ENCODE results near the gene ISG15.
"Not testable (repeated sequence)": the region's sequence is repeated elsewhere in the genome, so short reads cannot be mapped to it uniquely, and the experiment has no call there.

ISG15 gene

DNA sequence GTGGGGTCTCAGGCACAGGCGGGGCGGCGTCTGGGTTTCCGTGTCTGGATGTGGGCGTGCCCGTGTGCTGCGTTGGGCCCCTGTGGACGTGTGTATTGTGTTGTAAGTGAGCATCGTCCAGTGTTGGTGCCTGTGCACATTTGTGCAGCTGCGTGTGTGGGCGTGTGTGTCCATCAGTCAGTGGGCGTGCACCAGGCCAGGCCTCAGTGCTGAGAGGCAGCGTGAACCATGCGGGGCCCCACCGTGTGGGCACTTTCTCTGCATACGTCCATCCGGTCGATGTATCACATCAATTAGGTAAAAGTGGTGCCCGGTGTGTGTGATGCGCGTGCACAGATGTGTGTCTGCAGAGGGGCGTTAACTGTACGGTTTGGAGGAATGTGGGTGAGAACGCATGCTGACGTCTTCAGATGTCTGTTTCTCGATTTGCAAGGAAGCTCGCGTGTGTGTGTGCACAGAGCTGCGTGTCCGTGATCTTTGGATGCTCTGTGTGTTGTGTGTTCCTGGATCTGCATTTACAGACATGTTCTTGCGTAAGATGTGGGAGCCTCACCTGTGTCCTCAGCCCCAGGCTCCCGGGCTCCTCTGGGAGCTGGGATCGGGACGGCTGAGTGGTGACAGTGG is 31.3 kb downstream of the ISG15 start:
- no peak for DNase-seq (ENCODE audit: low read depth in 1 of 2, low spot score in 1 of 2)

DNA sequence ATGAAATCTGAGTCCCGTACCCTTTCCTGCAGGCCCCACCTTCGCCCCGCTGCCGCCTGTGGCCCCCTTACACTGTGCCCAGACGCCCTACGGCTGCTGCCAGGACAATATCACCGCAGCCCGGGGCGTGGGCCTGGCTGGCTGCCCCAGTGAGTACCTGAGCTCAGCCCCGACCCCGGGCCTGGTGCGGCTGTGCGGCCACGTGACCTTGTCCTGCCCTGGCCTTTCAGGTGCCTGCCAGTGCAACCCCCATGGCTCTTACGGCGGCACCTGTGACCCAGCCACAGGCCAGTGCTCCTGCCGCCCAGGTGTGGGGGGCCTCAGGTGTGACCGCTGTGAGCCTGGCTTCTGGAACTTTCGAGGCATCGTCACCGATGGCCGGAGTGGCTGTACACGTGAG is 31.8 kb downstream of the ISG15 start:
- DNase-seq (ENCODE audit: low read depth in 1 of 2, low spot score in 1 of 2): no peak

DNA sequence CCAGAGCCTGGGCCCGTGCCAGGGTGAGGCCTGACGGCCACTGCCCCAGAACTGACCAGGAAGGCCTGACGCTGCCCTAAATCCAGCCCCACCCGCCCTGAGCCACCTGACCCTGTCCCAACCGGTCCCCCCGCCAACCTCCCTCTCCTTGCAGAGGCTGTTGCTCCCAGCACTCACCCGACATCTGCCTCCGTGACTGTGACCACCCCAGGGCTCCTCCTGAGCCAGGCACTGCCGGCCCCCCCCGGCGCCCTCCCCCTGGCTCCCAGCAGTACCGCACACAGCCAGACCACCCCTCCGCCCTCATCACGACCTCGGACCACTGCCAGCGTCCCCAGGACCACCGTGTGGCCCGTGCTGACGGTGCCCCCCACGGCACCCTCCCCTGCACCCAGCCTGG is 32.9 kb downstream of the ISG15 start:
- no peak for DNase-seq (ENCODE audit: low read depth in 1 of 2, low spot score in 1 of 2)

DNA sequence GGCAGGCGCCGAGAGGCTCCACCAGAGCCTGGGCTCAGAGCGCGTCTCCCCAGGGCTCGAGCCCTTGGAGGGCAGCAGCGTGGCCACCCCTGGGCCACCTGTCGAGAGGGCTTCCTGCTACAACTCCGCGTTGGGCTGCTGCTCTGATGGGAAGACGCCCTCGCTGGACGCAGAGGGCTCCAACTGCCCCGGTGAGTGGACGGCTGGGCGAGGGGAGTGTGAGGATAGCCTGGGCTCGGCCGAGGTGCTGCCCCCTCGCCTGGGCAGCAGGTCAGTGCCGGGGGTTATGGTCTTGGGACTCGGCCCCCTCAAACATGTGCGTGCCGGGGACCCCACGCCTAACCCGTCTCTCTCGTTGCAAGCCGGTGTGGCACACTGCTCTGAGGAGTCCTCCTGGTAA is 33.5 kb downstream of the ISG15 start:
- no peak for DNase-seq (ENCODE audit: low read depth in 1 of 2, low spot score in 1 of 2)

DNA sequence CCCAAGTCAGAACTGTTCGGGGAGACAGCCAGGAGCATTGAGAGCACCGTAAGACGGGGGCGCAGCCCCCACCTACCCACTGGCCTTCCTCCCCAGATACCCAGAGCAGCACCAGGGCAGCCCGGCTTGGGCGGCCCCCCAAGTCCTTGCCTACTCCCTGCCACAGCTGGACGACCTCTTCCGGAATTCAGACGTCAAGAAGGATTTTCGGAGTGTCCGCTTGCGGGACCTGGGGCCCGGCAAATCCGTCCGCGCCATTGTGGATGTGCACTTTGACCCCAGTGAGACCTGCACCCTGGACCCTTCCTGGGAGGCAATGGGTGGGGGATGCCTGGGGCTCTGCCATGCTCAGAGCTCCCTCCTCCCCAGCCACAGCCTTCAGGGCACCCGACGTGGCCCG is 34.1 kb downstream of the ISG15 start:
- no peak for DNase-seq (ENCODE audit: low read depth in 1 of 2, low spot score in 1 of 2)

DNA sequence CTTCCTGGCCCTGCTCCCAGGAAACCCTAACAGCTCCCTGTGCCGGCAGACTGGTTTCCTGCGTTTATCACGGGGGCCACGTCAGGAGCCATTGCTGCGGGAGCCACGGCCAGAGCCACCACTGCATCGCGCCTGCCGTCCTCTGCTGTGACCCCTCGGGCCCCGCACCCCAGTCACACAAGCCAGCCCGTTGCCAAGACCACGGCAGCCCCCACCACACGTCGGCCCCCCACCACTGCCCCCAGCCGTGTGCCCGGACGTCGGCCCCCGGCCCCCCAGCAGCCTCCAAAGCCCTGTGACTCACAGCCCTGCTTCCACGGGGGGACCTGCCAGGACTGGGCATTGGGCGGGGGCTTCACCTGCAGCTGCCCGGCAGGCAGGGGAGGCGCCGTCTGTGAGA is 34.7 kb downstream of the ISG15 start:
- DNase-seq (ENCODE audit: low read depth in 1 of 2, low spot score in 1 of 2): no peak

DNA sequence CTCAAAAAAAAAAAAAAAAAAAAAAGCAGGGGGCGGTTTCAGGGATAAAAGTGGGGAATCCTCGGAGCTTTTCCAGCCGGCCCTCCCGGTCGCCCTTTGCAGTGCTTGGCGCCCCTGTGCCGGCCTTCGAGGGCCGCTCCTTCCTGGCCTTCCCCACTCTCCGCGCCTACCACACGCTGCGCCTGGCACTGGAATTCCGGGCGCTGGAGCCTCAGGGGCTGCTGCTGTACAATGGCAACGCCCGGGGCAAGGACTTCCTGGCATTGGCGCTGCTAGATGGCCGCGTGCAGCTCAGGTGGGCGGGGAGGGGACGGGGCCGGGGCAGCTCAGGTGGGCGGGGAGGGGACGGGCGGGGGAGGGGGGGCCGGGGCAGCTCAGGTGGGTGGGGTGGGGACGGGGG is 35.5 kb downstream of the ISG15 start:
- DNase-seq (ENCODE audit: low read depth in 1 of 2, low spot score in 1 of 2): no peak

DNA sequence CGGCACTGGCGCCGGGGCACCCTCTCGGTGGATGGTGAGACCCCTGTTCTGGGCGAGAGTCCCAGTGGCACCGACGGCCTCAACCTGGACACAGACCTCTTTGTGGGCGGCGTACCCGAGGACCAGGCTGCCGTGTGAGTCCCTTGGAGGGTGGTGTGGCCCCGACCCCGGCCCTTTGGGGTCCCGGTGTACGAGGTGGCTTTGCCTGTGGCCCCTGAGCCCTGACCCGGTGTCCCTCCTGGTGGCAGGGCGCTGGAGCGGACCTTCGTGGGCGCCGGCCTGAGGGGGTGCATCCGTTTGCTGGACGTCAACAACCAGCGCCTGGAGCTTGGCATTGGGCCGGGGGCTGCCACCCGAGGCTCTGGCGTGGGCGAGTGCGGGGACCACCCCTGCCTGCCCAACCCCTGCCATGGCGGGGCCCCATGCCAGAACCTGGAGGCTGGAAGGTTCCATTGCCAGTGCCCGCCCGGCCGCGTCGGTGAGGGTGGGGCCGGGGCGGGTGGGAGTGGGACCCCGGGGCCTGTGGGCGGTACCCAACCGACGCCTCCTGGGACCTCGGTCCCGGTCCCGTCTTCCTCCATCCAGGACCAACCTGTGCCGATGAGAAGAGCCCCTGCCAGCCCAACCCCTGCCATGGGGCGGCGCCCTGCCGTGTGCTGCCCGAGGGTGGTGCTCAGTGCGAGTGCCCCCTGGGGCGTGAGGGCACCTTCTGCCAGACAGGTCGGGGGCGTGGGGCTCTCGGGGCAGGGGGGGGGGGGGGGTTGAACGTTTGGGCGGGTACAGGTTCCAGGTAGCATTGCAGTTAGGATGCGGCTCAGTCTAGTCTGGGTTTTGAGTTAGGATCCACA is 36.2 kb downstream of the ISG15 start:
- DNase-seq (ENCODE audit: low read depth in 1 of 2, low spot score in 1 of 2): no peak

DNA sequence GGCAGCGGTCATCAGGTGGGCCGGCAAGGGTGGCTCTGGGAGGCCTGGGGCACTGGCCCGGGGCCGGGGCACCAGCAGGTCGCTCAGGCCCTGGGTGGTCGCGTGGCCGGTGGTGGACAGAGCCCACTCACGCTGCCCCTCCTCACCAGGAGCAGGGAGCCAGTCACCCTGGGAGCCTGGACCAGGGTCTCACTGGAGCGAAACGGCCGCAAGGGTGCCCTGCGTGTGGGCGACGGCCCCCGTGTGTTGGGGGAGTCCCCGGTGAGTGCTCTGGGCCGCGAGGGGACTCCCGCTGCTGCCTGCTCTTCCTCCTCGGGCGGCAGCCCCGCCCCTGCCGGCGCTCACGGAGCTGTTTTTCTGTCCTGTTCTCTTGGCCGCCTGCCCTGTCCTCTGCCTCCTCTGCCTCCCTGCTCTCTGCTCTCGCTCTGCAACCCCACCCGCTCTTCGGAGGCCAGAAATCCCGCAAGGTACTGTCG is 37.3 kb downstream of the ISG15 start:
- no peak for DNase-seq (ENCODE audit: low read depth in 1 of 2, low spot score in 1 of 2)

DNA sequence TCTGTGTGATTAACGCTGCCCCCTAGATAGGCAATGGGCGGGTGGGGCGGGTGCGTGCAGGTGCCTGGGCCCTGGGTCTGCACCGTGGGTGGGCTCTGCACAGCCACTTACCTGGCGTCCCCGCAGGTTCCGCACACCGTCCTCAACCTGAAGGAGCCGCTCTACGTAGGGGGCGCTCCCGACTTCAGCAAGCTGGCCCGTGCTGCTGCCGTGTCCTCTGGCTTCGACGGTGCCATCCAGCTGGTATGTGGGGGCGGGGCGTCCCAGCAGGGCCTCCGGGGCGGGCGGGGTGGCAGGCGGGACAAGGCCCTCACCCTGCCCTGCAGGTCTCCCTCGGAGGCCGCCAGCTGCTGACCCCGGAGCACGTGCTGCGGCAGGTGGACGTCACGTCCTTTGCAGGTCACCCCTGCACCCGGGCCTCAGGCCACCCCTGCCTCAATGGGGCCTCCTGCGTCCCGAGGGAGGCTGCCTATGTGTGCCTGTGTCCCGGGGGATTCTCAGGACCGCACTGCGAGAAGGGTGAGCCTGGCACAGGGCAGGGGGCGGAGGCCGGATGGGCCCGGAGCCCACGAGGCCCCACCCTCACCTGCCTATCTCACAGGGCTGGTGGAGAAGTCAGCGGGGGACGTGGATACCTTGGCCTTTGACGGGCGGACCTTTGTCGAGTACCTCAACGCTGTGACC is 38.0 kb downstream of the ISG15 start:
- DNase-seq (ENCODE audit: low read depth in 1 of 2, low spot score in 1 of 2): no peak

DNA sequence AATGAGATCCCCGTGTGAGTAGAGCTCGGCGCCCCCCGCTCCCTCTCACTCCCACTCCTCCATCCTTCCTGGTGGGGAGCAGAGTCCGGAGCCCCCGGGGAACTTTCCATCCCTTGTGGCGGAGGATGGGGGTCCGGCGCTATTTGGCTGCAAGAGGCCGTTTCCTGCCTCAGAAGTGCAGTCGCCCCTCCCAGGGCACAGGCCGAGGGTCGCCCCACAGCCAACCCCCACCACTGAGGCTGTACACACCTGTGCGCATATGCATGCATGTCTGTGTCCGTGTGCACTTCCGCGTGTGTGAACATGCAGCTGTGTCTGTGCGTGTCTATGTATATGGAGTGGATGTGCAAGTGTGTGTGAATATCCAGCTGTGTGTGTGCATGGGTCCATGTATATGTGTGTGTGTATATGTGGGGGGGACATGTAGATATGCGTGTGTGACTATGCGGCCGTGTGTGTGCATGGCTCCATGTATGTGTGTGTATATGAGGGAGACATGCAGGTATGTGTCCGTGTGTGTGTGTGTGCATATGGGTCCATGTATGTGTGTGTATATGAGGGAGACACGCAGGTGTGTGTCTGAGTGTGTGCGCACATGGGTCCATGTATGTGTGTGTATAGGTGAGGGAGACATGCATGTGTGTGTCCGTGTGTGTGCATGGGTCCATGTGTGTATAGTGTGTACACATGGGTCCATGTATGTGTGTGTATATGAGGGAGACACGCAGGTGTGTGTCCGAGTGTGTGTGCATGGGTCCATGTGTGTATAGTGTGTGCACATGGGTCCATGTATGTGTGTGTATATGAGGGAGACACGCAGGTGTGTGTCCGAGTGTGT is 38.9 kb downstream of the ISG15 start:
- no peak for DNase-seq (ENCODE audit: low read depth in 1 of 2, low spot score in 1 of 2)

DNA sequence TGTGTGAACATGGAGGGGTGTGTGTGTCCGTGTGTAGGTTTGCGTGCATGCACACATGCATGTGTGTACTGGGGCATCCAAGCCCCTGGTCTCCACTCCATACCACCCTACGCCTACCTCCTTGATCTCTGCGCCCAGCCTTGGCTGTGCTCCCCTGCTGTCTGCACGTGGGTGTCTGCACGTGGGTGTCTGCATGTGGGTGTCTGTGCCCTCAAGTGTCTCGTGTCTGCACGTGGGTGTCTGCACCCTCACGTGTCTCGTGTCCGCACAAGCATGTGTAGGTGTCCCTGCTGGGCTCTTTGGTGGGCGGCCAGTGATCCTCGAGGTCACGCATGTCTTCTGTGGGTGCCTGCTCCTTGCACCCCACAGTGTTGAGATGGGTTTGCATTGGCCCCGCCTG is 39.7 kb downstream of the ISG15 start:
- DNase-seq (ENCODE audit: low read depth in 1 of 2, low spot score in 1 of 2): no peak

DNA sequence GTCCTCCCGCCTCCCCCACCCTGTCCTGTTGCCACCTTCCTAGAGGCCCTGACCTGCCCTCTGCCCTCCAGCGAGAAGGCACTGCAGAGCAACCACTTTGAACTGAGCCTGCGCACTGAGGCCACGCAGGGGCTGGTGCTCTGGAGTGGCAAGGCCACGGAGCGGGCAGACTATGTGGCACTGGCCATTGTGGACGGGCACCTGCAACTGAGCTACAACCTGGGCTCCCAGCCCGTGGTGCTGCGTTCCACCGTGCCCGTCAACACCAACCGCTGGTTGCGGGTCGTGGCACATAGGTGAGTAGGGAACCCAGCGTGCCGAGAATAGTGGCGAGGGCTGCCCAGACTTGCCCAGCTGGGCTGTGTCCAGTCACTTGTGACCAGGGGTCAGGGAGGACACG is 40.4 kb downstream of the ISG15 start:
- no peak for DNase-seq (ENCODE audit: low read depth in 1 of 2, low spot score in 1 of 2)

DNA sequence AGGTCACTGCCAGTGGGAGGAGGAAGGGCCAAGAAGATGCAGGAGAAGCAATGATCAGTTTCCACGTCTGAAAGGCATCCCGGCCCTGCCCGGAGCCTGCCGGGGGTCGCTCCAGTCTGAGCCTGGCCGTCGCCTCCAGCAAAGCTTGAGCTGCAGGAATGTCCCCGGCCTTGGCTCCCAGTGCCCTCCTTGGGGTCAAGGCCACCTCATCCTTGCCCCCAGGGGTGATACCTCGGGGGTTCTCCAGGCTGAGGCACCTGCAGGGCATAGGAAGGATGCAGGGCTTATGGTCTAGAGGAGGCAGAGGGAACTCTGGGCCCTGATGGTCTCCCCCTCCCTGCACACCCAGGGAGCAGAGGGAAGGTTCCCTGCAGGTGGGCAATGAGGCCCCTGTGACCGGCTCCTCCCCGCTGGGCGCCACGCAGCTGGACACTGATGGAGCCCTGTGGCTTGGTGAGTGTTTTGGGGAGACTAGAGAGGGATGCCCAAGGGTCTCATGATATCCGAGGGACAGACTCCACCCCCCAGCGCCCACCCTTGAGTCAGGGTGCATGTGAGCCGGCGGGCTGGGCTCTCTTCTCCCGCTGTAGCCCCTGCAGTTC is 40.9 kb downstream of the ISG15 start:
- no peak for DNase-seq (ENCODE audit: low read depth in 1 of 2, low spot score in 1 of 2)

DNA sequence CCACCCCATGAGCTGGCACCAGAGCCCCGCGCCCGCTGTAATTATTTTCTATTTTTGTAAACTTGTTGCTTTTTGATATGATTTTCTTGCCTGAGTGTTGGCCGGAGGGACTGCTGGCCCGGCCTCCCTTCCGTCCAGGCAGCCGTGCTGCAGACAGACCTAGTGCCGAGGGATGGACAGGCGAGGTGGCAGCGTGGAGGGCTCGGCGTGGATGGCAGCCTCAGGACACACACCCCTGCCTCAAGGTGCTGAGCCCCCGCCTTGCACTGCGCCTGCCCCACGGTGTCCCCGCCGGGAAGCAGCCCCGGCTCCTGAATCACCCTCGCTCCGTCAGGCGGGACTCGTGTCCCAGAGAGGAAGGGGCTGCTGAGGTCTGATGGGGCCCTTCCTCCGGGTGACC is 41.7 kb downstream of the ISG15 start:
- no peak for DNase-seq (ENCODE audit: low read depth in 1 of 2, low spot score in 1 of 2)

DNA sequence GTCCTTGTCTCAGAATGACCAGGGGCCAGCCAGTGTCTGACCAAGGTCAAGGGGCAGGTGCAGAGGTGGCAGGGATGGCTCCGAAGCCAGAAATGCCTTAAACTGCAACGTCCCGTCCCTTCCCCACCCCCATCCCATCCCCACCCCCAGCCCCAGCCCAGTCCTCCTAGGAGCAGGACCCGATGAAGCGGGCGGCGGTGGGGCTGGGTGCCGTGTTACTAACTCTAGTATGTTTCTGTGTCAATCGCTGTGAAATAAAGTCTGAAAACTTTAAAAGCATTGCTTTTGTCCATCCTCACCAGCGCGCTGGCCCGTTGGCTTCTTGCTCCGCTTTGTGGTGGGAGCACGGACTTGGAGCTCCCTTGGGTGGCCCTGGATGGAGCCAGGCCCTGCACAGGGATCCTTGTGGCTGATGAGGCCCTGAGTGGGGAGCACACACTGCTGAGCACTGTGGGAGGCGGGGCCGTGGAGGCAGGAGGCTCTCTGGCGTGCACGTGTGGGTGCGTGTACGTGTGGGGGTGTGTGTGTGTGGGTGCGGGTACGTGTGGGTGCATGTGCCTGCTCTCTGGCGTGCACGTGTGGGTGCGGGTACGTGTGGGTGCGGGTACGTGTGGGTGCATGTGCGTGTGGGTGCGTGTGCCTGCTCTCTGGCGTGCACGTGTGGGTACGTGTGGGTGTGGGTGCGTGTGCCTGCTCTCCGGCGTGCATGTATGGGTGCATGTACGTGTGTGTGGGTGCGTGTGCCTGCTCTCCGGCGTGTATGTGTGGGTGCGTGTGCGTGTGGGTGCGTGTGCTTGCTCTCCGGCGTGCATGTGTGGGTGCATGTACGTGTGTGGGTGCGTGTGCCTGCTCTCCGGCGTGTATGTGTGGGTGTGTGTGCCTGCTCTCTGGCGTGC is 42.8 kb downstream of the ISG15 start:
- DNase-seq (ENCODE audit: low read depth in 1 of 2, low spot score in 1 of 2): no peak

DNA sequence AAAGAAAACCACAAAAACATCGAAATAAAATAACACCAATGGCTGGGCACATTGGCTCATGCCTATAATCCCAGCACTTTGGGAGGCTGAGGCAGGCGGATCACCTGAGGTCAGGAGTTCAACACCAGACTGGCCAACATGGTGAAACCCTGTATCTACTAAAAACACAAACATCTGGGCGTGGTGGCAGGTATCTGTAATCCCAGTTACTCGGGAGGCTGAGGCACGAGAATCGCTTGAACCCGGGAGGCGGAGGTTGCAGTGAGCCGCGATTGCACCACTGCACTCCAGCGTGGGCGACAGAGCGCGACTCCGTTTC is 44.4 kb downstream of the ISG15 start:
- DNase-seq (ENCODE audit: low read depth in 1 of 2, low spot score in 1 of 2): not testable (repeated sequence)

DNA sequence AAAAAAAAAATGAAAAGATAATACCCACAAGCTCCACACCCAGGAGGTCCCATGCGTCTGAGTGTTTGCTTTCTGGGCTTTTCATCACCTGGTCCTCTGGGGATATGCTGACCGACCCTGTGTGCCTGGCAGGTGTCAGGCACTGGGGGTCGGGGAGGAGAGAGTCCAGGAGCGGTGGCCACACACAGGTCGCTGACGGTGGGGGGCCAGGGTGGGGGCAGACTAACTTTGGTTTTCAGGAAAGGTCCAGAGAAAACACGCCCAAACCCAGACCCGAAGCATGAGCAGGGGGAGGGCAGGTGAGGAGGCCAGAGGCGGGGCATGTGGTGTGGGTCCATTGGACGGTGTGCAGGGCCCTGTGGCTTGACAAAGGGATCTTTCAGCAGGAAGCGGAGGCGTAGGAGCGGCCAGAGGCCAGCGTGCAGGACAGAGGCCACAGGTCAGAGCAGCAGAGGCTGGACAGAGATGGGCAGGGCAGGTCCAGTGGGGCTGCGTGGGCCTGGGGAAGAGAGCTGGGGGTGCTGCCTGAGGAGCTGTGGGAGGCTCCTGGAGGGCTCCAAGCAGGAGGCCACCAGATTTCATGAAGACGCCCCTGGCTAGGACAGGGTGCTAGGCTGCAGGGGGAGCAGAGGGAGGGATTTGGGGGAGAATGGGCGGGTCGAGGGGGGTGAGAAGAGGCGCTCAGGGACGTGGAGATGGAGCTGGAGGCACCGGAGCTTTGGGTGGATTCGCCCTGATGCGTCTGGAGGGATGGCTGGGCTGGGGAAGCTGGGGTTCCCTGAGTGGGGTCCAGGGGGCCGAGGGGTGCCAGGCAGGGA is 45.0 kb downstream of the ISG15 start:
- no peak for DNase-seq (ENCODE audit: low read depth in 1 of 2, low spot score in 1 of 2)

DNA sequence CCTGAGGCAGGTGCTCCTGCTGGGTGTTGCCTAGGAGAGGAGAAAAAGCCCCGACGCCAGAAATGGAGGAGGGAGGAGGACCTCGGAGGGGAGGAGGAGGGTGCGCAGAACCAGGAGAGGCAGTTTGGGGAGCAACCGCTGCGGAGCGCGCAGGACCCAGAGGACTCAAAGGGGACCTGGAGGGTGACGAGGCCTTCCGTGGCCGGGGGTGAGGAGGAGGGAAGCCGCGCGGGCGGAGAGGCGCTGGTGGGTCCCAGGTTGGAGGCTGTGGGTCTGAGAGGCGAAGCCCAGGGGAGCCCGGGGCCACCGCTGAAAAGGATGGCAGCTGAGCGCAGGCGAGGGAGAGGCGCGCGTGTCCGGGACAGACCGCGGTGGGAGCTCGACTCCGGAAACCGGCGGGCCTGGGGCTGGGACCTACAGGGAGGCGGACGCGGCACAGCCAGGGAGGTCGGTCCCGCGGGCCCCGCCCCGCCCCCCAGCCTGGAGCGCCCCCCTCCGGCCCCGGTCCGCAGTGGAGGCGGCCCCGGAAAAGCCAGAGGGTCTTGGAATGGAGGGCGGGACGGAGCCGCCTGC is 45.7 kb downstream of the ISG15 start:
- no peak for DNase-seq (ENCODE audit: low read depth in 1 of 2, low spot score in 1 of 2)

Measured in stimulated activated CD4-positive, alpha-beta T cell treated with anti-CD3 and anti-CD28 coated beads, Interleukin-15, amount 100 ng/mL, for 1 hour (primary cell).